ENCODE results near the gene RELL2.

Gene RELL2

DNA sequence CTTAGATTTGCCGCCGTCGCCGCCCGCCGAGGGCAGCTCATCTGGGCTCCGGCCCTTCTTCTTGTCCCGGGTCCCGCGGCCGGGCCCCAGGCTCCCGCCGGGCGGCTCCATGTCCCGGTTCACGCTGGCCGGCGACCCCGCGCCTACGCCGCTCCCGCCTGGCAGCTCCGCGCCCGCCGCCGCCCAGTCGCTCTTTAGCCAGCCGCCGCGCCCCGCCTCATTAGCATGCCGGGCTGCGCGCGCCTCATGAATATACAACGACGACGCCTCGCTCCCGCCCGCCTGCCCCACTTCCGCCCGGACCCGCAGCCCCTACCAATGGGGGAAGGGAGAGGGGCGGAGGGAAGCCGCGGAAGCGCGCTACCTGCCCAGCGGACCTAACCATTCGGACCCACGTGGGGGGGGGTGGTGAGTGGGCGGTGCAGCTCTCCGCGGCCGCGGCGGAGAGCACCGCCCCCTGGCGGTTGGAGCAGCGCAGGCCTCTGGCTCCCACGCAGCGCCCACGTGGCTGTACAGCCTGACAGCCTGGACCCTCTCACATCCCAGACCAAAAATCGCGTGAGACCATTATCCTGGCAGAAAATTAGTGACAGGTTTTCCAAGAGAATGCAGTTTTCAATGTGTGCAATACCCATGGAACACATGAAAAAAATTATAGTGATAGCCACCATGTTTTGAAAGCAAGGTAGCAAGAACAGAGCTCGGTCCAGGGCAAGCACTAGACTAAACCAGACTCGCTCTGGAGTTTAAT is 17.8 kb upstream of the RELL2 start, which contains the start of gene DIAPH1:
TSS of gene DIAPH1 (minus strand) at position 197 of the 751 bp plus-strand sequence. CDS start at position 111, 86 bp downstream.
- DNase-seq (ENCODE audit: low read depth) = peak; percentile 99

DNA sequence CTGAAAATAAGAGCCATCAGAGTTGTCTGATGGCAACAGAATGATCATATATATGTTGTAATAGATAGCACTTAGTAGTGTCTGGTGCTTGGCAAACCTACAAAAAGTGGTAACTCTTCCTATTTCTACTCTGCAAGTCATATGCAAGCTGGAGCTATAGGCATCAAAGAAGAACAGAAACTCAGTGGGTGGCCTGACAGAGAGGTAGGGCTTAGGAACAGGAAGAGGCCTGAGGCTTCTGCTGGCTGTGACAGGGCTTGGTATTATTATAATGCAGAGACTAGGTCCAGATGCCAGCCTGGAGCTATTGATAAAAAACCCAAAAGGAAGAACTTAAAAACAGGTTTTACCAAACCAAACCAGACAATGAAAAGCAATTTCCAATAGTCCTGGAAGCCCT is 13.6 kb upstream of the RELL2 start:
- DNase-seq (ENCODE audit: low read depth) = no peak

DNA sequence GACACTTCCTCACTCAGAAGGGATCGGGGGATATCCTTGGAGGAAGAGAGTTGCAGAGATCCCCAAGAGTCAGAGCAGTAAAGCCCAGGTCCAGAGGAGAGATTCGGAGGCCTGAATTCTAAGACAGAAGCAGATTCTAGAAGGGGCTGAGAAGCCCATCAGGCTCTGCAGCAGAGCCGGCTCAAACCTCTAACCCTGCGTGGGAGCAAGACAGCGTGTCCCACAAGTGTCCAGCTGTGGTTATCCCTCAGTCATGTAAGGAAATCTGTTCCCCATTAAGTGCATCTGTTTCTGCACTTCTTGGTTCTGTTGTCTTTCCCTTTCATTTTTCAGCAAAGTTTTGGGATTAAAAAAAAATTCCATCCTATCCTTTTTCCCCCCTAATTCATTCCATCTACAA is 13.2 kb upstream of the RELL2 start:
- DNase-seq (ENCODE audit: low read depth) = no peak

DNA sequence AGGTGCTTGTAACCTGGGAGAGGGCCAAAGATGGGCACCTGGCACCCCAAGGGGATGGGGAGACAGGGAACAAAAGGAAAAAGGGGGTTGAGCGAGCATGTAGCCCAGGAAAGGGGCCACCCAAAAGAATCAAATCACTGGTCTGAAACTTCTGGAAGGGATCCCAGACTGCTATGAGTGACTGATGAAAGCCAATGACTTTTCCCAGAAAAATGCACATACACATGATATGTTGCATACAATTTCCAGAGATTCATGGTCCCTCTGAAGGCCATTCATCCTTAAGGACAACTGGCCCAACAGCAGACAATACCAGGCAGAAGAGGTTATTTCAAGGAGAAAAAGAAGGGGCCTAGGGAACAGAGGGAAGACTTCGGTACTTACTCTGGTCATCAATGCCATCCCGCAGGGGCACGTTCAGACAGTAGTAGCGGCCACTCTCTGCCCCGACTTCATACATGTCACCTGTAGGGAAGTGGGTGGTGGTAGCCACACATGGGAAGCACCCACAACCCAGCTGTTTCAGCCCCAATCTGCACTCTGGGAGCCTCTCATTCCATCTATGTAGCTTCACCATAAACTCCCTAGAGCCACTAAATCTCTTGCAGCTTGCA is 8.5 kb upstream of the RELL2 start:
- no peak for DNase-seq (ENCODE audit: low read depth)

DNA sequence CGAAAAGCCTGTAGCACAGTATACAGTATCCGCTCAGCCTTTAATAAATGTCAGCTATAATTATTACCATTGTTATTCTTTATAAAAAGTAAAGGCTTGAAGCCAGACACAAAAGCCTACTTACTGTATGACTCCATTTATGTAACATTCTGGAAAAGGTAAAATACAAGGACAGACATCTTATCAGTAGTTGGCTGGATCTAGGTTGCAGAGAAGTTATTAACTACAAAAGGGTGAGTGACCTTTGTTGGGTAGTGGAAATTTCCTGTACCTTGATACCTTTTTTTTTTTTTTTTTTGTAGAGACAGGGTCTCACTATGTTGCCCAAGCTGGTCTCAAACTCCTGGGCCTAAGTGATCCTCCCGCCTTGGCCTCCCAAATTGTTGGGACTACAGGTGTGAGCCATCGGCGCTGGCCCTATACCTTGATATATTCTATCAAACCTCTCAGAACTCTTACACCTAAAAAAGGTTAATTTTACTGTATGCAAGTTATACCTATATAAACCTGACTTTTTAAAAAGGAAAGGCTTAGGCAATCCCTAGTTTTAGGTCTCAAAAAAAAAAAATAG is 6.1 kb upstream of the RELL2 start:
- no peak for DNase-seq (ENCODE audit: low read depth)

DNA sequence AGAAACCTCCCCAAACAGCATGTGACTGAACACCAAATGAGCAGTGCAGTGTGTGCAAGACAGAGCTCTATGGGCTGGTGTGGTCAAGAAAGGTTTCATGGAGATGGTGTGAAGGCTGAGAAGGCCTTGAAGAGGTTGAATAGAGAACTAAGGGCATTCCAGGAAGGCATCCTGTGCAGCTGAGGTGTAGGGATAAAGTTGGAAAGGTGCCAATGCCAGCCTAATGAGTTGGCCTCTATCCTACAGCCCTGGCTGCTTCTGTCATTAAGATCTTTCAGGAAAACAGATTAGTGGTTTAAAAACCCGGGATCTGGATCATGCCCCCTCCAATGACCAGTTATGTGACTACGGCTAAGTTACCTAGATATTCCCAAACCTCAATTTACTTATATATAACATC is 4.1 kb upstream of the RELL2 start:
- no peak for DNase-seq (ENCODE audit: low read depth)

DNA sequence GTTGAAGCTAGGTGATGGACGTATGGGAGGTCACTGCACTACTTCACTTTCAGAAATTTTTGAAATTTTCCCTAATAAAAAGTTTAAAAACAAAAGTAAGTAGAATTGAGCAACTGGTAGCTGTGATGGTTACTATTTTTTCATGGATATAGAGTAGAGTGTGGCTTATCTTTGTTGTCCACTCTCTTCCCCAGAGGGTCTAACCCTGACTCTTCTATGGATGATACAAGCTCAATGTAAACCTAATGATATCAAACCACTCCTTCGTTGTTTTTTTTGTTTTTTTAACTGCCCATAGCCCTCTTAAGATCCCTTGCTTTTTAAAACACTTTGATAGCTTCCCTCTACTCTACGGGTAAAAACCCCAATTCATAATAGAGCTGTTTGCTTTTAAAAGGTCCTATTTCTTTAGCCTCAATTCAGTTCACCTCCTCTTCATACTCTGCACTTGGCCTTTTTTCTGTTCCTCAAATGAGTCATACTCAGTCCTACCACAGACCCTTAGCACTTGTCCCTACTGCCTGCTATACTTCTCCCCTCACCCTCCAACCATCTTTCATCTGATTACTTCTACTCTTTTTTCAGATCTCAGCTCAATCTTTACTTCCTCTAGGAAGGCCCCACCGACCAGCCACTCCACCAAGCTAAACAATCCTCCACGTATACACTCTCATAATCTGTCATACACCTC is 2.8 kb upstream of the RELL2 start:
- no peak for DNase-seq (ENCODE audit: low read depth)

DNA sequence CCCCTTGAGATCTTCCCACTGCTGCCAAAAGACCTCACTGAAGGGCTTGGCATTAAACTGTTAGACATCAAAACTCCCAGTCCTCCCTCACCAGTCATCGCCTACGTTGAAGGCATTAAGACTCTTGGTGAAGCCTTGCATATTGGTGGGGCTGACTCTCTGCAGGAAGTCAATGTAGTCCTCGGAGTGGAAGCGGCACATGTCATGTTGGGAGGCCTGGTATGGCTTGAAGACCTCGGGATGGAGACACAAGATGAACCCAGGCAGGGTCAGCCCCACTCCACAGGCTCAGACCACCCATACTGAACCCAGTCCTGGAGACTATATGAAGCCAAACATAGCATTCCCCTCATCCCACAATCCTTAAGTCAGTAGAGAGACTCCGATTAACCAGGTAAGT is 2.1 kb upstream of the RELL2 start:
- DNase-seq (ENCODE audit: low read depth) = no peak

DNA sequence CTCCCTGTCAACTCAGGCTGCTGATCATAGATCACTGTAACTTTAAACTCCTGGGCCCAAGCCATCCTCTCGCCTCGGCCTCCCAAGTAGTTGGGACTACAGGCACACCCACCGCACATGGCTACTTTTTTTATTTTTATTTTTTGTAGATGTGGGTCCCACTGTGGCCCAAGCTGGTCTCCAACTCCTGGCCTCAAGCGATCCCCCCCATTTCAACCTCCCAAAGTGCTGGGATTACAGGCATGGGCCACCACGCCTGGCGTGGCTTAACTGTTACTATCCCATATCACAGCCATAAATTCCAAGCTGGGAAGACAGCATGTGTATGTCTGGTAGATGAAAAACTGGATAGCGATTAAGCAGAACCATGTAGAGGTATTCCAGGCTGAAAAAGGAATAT is 1.2 kb upstream of the RELL2 start:
- no peak for DNase-seq (ENCODE audit: low read depth)

DNA sequence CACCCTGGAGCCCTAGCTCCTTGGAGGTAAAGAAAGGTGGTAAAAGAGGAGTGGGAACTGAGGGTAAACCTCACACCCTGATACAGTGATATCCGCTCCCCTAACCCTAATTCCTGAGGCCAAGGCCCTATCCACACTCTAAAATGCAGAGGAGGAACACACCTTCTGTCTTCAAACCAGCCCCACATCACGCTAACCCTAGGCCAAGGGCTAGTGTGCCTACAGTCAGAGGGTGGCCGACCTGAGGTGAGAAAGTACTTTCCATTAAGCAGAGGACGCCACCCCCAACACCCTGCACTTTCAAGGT is 738 bp upstream of the RELL2 start:
- DNase-seq (ENCODE audit: low read depth) = no peak

DNA sequence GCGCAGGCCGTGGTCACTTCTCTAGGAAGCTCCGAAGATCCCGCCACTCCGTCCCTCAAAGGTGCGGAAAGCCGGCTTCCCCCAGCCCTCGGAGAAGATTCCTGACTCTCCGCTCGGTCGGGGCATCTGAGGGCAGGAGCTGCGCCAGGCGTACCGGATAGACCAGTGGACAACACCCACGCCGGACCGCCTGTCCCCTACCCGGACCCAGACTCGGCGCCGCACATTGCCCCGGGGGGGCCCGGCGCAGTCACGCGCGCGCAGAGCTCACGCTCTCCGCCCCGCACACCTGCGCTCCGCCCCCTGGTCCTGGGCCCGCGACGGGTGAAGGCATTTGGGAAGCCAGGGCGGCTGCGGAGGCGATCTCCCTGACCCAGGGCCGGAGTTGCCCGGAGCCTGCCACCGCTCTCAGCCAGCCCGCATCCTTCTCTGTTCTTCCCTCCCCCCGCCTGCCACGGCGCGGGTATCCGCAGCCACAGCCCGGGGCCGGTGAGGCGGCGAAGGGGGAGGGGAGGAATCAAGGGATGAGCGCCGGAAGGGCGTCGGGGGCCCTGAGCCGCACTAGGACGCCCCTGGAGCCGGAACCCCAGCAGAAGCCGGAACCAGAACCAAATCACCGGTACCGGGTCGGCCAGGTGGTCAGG is 448 bp downstream of the RELL2 start:
- DNase-seq (ENCODE audit: low read depth) = peak; percentile 47

DNA sequence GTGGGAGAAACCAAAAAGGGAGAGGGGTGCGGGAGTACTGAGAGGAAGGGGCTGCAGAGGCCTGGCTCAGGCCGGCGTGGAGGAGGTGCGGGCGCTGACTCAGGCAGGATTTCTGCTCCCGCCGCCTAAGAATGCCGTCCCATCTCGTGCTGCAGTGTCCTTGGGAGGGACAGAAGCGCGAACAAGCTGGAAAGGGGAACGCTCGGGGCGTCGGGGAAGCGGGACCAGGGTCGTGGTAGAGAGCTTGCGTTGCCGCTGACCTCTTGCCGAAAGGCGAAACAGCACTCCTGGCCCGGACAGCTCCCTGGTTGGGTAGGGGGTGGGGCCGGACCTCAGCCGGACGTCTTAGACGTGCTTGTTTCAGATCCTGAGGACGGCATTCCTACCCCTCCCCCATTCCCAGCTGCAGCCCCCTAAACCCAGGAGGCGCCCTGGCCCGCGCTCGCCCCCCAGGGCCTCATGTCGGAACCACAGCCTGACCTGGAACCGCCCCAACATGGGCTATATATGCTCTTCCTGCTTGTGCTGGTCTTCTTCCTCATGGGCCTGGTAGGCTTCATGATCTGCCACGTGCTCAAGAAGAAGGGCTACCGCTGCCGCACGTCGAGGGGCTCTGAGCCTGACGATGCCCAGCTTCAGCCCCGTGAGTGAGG is 1.1 kb downstream of the RELL2 start:
- peak; percentile 56 for DNase-seq (ENCODE audit: low read depth)

DNA sequence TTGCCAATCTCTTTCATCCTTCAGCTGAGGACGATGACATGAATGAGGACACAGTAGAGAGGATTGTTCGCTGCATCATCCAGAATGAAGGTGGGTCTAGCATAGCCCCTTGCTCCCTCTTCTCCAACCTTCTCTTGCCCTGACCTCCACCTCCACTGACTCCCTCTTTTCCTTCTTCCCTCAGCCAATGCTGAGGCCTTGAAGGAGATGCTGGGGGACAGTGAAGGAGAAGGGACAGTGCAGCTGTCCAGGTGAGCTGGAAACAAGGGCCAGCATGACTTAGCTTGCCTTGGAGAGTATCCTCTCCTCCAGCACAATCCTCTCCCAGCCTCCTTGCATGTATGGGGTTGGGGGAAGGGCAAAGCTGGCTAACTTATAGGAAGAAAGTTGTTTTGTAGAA is 2.0 kb downstream of the RELL2 start:
- no peak for DNase-seq (ENCODE audit: low read depth)

DNA sequence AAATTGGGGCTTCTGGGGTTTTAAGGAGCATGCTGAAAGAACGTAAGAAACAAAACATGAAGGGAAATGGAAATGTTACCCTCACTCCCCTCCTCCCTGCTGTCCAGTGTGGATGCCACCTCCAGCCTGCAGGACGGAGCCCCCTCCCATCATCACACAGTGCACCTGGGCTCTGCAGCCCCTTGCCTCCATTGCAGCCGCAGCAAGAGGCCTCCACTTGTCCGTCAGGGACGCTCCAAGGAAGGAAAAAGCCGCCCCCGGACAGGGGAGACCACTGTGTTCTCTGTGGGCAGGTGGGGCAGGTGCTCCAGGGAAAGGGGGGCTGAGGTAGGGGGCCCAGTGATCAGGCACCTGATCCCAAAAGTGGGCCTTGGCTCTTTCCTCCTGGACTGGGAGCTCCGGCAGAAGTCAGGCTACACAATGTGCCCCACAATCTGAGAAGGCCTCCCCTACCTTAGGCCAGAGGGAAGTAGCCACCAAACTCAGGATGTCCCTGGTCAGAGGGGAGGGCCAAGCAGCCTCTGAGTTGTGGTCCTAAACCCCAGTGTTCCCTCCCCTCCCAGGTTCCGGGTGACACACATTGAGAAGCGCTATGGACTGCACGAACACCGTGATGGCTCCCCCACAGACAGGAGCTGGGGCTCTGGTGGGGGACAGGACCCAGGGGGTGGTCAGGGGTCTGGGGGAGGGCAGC is 2.7 kb downstream of the RELL2 start:
- no peak for DNase-seq (ENCODE audit: low read depth)

DNA sequence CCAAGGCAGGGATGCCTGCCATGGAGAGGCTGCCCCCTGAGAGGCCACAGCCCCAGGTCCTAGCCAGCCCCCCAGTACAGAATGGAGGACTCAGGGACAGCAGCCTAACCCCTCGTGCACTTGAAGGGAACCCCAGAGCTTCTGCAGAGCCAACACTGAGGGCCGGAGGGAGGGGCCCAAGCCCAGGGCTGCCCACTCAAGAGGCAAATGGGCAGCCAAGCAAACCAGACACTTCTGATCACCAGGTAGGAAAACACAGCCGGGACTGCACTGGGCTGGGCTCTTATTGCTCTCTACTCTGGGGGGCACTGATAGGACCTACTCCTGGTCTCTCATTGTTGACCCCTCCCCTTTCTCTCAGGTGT is 3.2 kb downstream of the RELL2 start:
- DNase-seq (ENCODE audit: low read depth) = no peak

DNA sequence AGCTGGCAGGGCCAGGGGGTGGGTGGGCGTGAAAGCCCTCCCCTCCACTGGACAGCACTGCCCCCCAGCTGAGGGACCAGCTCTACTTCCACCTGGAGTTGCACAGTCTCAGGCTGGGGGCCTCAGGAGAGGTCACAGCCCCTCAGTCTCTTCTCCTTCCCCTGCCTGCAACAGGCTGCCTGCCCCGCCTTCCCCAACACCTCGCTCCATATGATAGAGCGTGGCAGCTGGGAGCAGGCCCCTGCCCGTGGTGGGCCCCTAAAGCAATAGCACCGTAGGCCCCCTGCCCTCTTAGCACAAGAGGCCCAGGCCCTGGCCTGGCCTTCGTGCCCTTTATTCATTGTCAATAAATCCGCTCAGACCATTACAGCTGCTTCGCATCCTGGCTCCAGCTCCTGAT is 3.9 kb downstream of the RELL2 start:
- DNase-seq (ENCODE audit: low read depth) = no peak

DNA sequence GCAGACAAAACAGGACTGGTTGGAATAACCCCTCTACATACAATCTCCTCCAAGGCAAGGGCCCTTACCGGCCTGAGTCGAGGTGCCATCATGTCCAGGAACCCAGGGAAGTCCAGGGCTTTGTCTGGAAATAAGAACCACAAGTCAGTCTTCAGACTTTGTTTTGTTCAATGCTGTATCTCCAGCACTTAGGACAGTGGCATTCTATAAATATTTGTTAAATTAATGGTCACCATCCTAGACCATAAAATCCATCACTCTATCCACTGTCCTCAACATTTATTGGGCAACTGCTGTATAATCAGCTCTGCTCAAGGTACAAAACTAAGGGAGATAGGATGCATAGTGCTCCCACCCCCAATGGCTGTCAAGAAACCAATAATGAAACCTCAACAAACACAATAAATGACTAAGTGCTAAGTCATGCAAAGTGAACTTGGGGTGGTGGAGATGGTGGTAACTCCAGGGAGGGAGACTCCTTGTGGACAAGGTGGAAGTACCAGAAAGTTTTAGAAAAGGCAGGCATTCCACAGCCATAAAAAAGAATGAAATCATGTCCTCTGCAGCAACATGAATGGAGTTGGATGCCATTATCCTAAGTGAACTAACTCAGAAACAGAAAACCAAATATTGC is 5.0 kb downstream of the RELL2 start:
- no peak for DNase-seq (ENCODE audit: low read depth)

DNA sequence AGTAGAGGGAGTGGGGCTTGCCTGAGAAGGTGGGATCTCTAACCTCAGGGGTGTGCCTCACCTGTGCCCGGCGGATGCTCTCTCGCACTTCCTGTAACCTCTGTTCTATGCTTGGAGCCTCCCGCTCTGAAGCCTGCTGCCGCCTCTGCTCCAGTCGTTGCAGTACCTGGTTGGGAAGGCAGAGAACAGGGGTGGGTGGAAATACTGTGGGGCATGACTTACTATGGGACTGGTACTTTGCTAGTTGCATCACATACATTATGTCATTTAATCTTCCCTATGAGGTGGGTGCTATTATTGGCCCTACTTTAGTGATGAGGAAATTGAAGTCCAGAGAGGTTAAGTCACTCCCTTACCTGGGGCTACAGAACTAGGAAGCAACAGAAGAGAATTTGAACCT is 9.2 kb downstream of the RELL2 start:
- DNase-seq (ENCODE audit: low read depth) = no peak

DNA sequence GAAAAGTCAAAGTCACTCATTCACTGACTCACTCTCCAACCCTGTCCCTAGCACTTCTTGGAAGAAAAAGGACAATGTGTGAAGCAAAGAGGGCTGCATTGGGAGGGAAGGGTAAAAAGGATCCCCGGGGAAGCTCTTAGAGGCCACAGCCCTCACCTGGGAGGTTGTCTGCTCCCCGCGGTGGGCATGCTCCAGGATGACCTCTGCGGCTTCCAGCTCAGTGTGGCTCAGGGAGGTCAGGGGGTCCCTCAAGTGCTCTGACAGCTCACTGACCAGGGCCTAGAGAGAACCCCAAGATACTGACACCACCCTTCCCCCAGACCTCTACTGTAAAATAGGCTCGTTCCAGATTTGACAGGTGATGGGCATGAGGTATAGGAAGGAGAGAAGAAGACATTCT is 10.4 kb downstream of the RELL2 start:
- no peak for DNase-seq (ENCODE audit: low read depth)

DNA sequence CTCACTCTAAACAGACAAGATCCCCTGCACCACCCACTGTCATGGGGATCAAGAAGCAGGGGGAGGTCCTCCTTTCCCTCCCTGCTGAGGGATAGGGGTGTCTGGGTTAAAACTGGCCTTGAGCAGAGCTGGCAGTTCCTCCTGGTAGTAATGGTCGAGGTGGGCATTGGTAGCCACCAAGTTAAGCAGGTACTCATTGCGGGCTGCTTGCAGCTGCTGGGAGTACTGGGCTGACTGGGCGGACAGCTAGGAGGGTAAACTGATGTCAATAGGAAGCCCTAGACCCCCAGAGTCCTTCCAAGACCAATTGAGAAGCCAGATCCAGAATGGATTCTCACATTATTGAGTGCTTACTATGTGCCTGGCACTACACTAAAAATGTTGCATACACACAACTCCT is 11.1 kb downstream of the RELL2 start:
- DNase-seq (ENCODE audit: low read depth) = no peak

DNA sequence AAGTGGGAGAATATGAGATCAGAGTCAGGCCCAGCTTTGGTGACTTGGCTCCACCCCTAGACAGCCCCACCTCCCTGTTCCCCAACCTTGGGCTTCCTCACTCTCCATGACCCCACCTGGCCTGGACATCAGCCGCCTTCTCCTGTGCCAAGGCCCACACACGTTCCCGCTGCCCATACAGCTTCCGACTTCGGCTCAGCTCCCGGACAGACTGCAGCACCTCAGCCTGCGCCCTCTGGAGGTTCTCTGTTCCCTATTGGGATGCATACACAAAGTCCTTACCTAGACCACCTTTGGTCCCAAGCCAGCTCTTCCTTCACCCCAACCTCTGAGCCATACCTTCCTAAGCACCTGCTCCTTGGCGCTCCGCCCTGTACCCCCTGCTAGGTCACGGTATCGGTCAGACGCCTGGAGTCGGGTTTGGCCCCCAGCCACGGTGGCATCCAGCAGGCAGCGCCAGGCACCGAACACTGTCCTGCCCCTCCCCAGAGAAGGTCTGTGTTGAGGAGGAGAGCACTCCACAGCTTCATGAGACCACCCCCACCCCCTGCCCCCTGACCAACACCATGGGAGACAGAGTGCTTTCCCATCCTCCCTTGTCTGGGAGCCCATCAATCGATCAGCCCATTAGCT is 12.4 kb downstream of the RELL2 start:
- no peak for DNase-seq (ENCODE audit: low read depth)

Data from activated T-cell treated with anti-CD3 and anti-CD28 coated beads for 48 hours (primary cell).